Mucosa of descending colon (tissue), 3 donors: ENCODE results near the gene IL15RA. TPM values are rescaled to one million over a fixed set of nuclear protein-coding genes. Genes with fewer than 3 reads are reported as not detected.

ENCODE experiments used
- ATAC-seq: fragments of 200-7000 bp; cut with Tn5 transposase; one replicate; pipeline ENCODE4 v1.9.1; 2020; ENCODE audit warnings: mild to moderate bottlenecking, moderate library complexity
- DNase-seq, 3 donors: peaks; one replicate each; pipeline ENCODE4 v3.0.0-alpha.2; 2020
- H3K36me3 ChIP-seq: fragments of 200-600 bp; one replicate; pipeline ENCODE4 v1.8.0; 2021; ENCODE audit warnings: low read depth, mild to moderate bottlenecking
- H3K4me1 ChIP-seq: fragments of 200-600 bp; one replicate; pipeline ENCODE4 v1.8.0; 2021; ENCODE audit warnings: low read depth, mild to moderate bottlenecking
- H3K4me3 ChIP-seq: fragments of 200-600 bp; one replicate; pipeline ENCODE4 v1.8.0; 2021; ENCODE audit warnings: mild to moderate bottlenecking
- H3K9me3 ChIP-seq: fragments of 200-600 bp; one replicate; pipeline ENCODE4 v1.8.0; 2021; ENCODE audit warnings: mild to moderate bottlenecking
- CTCF ChIP-seq: fragments of 200-600 bp; IDR thresholded peaks from one replicate; pipeline ENCODE4 v1.8.0; 2022; ENCODE audit warnings: antibody characterized with exemption, mild to moderate bottlenecking
- intact Hi-C, 2 donors: fragments of 100-400 bp; cut with DNase I in 1 of 2; cut with micrococcal nuclease in 1 of 2; formaldehyde crosslinking; loops; one replicate each; pipeline versions ENCODE4 v1.11.0 to v1.11.1; 2022; cut with DNase I, micrococcal nuclease
- total RNA-seq, 3 donors: library from RNA; stranded (reverse); fragmentation: NEBNext Ultra II Directional in 2 of 3; extraction: Animal tissue kit (Norgen Biotek cat#: 25700) in 2 of 3; gene quantifications; one replicate each; pipeline versions ENCODE4 v1.2.1 to v1.2.4, GENCODE V29; 2021 to 2023
- donor health status: DM: no; HTN: no; CAD: no; lungs with moderate emphysema.
- donor health status: DM: no; HTN: no; CAD: no.
- donor health status: DM: no; HTN: yes; CAD: no.

IL15RA gene
- total RNA-seq, 3 donors from 2014 or later, result 19.4 to 26.6 (median 20.6) TPM

- DNase-seq (no peak), ATAC-seq (no peak)
- no peaks in the 10 kb centered on the region for H3K36me3 ChIP-seq
- intact Hi-C loops, result no loop called here
- no peaks in the 10 kb centered on the region for H3K9me3 ChIP-seq
- no peak for TF ChIP-seq CTCF
- H3K4me3 ChIP-seq, result no peak overlapping the region
- H3K4me1 ChIP-seq, result peaks cover 9% of the 10 kb centered on the region
These were observed 43.5 kb upstream of the IL15RA start for GRCh38 chr10:6020826-6021225.

GRCh38 chr10:6019796-6020195 is 42.5 kb upstream of the IL15RA start:
- TF ChIP-seq CTCF, result no peak
- H3K4me3 ChIP-seq, result no peak overlapping the region
- no peaks in the 10 kb centered on the region for H3K36me3 ChIP-seq
- intact Hi-C loops, result loop anchor here in 1 of 2 donors (10.0 kb wide), 1 partner anchor 65 kb away; the partner anchor contains the start of gene RBM17
- ATAC-seq, result no peak
- DNase-seq, result no peak
- no peaks in the 10 kb centered on the region for H3K9me3 ChIP-seq
- H3K4me1 ChIP-seq, result peaks cover 9% of the 10 kb centered on the region

- no peak for ATAC-seq
- Histone ChIP-seq H3K36me3 (no peaks in the 10 kb centered on the region), H3K9me3 (no peaks in the 10 kb centered on the region), H3K4me3 (no peak overlapping the region), H3K4me1 (peaks cover 13% of the 10 kb centered on the region)
- intact Hi-C loops, result loop anchor here in 1 of 2 donors (10.0 kb wide), 1 partner anchor 66 kb away; the partner anchor contains the start of gene RBM17
- DNase-seq, result no peak
- no peak for TF ChIP-seq CTCF
These were observed 41.9 kb upstream of the IL15RA start for GRCh38 chr10:6019010-6019782.

GRCh38 chr10:6018422-6018821 is 41.1 kb upstream of the IL15RA start:
- Histone ChIP-seq H3K4me3 (no peak overlapping the region), H3K4me1 (peaks cover 15% of the 10 kb centered on the region), H3K36me3 (no peaks in the 10 kb centered on the region), H3K9me3 (no peaks in the 10 kb centered on the region)
- intact Hi-C loops, result loop anchor here in 1 of 2 donors (10.0 kb wide), 1 partner anchor 66 kb away; the partner anchor contains the start of gene RBM17
- ATAC-seq (peak; percentile 42), DNase-seq (peak in 1 of 3 donors; percentile 31)
- no peak for TF ChIP-seq CTCF

GRCh38 chr10:6017781-6018354 is 40.5 kb upstream of the IL15RA start:
- Histone ChIP-seq H3K4me1 (peaks cover 15% of the 10 kb centered on the region), H3K9me3 (no peaks in the 10 kb centered on the region), H3K36me3 (no peaks in the 10 kb centered on the region), H3K4me3 (no peak overlapping the region)
- intact Hi-C loops, result loop anchor here in 1 of 2 donors (10.0 kb wide), 1 partner anchor 67 kb away; the partner anchor contains the start of gene RBM17
- TF ChIP-seq CTCF, result no peak
- DNase-seq (peak in 2 of 3 donors; percentile 48 to 57), ATAC-seq (peak; percentile 73)
